ENCODE data around the gene TSPAN1. TPM values are rescaled to one million over a fixed set of nuclear protein-coding genes. Genes with fewer than 3 reads are reported as not detected.

The TSPAN1 gene
- total RNA-seq = 1.2 TPM
- long read RNA-seq, partial matches to known transcripts = 5 of 5 reads
- long read RNA-seq, other reads (novel, unspliced or antisense) = 0 of 5 reads

GRCh38 chr1:46174448-46175231, at the start of gene TSPAN1:
TSS of gene TSPAN1 (plus strand) at chr1:46175087. CDS start at chr1:46181108, 6,021 bp downstream.
- peak; percentile 73 for DNase-seq (ENCODE audit: low spot score)

- DNase-seq (ENCODE audit: low spot score) = no peak
Measured at GRCh38 chr1:46128344-46128743, 46.5 kb upstream of the TSPAN1 start.

- DNase-seq (ENCODE audit: low spot score) = no peak
Measured at GRCh38 chr1:46130121-46130520, 44.8 kb upstream of the TSPAN1 start.

GRCh38 chr1:46130606-46131005, 44.3 kb upstream of the TSPAN1 start:
- no peak for DNase-seq (ENCODE audit: low spot score)

- DNase-seq (ENCODE audit: low spot score) = no peak
Measured at GRCh38 chr1:46131093-46131492, 43.8 kb upstream of the TSPAN1 start.

- DNase-seq (ENCODE audit: low spot score) = no peak
Measured at GRCh38 chr1:46131712-46132528, 43.0 kb upstream of the TSPAN1 start.

GRCh38 chr1:46132529-46133180, 42.2 kb upstream of the TSPAN1 start, which contains the start of gene PIK3R3:
TSS of gene PIK3R3 (minus strand) at chr1:46132629. CDS start at chr1:46131952, 677 bp downstream.
- DNase-seq (ENCODE audit: low spot score) = peak; percentile 99

- no peak for DNase-seq (ENCODE audit: low spot score)
Measured at GRCh38 chr1:46133181-46133658, 41.7 kb upstream of the TSPAN1 start.

- DNase-seq (ENCODE audit: low spot score) = no peak
Measured at GRCh38 chr1:46133781-46134350, 41.0 kb upstream of the TSPAN1 start.

- DNase-seq (ENCODE audit: low spot score) = no peak
Measured at GRCh38 chr1:46134660-46135331, 40.1 kb upstream of the TSPAN1 start.

- DNase-seq (ENCODE audit: low spot score) = no peak
Measured at GRCh38 chr1:46136711-46137110, 38.2 kb upstream of the TSPAN1 start.

- no peak for DNase-seq (ENCODE audit: low spot score)
Measured at GRCh38 chr1:46137916-46138315, 37.0 kb upstream of the TSPAN1 start.

- DNase-seq (ENCODE audit: low spot score) = no peak
Measured at GRCh38 chr1:46148318-46148717, 26.6 kb upstream of the TSPAN1 start.

- DNase-seq (ENCODE audit: low spot score) = no peak
Measured at GRCh38 chr1:46150085-46150484, 24.8 kb upstream of the TSPAN1 start.

GRCh38 chr1:46152016-46152415, 22.9 kb upstream of the TSPAN1 start:
- no peak for DNase-seq (ENCODE audit: low spot score)

GRCh38 chr1:46153228-46153627, 21.7 kb upstream of the TSPAN1 start:
- no peak for DNase-seq (ENCODE audit: low spot score)

GRCh38 chr1:46153732-46154131, 21.2 kb upstream of the TSPAN1 start:
- DNase-seq (ENCODE audit: low spot score) = no peak

GRCh38 chr1:46157916-46158311, 17.0 kb upstream of the TSPAN1 start:
- DNase-seq (ENCODE audit: low spot score) = no peak

GRCh38 chr1:46158312-46159281, 16.3 kb upstream of the TSPAN1 start:
- no peak for DNase-seq (ENCODE audit: low spot score)

Measured in mesenteric fat pad (tissue), 1 donor.